NCI-H146 (cell line): Measurements from ENCODE around the gene HMGB2.

Experiments used
- DNase-seq: peaks from one replicate; lab custom pipeline; 2025; lab: John Stamatoyannopoulos, UW

The HMGB2 gene

DNA sequence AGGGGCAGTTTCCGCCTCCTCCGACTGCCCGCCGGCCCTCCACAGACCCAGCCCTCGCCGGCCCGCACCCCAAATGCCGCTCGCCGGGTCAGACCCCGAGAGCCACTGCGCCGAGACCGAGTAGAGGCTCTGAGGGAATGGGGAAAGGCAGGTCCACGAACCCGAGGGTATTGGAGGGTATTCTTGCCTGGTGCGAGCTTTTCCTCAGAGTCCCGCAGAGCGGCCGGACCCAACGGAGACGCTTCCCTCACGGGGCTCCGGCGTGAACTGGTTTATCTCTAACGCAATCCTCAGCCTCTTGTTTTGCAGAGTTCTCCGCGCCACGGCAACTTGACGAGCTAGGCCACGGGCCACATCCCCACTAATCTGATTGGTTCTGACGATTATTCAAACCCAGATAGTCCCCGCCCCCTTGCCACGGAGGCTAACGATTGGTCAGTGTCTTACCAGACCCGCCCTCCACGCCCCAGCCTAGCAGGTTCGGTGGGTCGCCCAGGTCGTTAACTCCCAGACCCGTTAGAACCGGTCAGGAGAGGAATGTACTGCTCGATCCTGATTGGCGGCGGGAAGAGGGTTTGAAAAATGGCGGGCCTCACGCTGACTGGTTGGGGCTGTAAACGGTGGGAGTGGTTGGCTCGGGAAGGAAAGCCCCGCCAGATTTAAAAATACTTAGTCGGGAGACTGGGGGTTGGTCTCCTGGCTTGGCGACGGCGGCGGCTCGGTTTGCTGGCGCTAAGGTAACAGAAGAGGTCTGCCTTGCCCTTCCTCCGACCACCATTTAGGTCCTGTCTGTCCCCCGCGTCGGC is at the start of gene HMGB2:
Gene HMGB2 (minus strand): TSS at position 274 of the 806 bp plus-strand sequence. CDS start 709 bp downstream, outside the sequence.
- DNase-seq = peak; percentile 99

DNA sequence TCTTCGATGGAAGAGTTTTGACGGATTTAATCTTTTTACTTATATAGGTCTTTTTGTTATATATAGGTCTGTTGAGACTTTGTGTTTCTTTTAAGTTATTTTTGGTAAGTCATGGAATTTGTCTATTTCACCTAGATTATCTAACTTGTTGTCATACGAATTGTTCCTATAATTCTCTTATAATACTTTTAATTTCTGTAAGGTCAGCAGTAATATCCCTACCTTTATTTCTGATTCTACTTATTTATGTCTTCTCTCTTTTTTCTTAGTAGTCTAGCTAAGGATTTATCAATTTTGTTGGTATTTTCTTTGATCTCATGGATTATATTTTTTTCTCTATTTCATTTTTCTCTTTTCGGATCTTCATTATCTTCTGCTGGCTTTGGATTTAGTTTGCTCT is 48.2 kb upstream of the HMGB2 start:
- DNase-seq = no peak

DNA sequence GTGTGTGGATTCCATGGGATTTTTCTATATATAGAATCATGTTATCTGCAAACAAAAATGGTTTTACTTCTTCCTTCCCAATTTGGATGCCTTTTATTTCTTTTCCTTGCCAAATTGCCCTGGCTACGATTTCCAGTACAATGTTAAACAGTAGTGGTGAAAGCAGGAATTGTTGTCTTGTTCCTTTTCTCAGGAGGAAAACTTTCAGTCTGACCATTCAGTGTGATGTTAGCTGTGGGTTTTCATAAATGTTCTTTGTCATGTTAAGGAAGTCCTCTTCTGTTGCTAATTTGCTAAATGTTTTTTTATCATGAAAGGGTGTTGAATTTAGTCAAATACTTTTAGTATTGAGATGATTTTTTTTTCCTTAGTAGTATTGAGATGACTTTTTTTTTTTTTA is 47.5 kb upstream of the HMGB2 start:
- no peak for DNase-seq

DNA sequence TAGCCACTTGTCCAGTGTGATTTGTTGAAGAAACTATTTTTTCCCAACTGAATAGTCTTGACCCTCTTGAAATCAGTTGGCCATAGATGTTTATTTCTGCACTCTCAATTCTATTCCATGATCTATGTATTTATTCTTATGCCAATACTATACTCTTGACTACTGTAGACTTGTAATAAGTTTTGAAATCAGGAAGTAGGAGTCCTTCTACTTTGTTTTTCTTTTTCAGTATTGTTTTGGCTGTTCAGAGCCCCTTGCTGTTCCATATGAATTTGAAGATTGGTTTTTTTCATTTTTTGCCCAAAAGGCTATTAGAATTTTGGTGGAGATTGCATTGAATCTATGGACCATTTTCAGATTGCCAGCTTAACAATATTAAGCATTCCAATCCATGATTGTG is 46.8 kb upstream of the HMGB2 start:
- DNase-seq = no peak

DNA sequence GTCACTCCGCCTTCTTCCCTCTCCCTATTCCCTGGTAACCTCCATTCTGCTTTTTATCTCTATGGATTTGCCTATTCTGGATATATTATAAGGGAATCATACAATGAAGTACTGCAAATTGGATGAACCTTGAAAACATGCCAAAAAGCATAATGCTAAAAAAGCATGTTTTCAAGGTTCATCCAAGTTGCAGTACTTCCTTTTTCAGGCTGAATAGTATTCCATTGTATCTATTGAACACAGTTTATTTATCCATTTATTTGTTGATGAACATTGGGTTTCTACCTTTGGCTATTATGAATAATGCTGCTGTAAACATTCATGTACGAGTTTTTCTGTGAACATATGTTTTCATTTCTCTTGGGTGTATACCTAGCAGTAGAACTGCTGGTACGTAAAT is 45.8 kb upstream of the HMGB2 start:
- DNase-seq = no peak

DNA sequence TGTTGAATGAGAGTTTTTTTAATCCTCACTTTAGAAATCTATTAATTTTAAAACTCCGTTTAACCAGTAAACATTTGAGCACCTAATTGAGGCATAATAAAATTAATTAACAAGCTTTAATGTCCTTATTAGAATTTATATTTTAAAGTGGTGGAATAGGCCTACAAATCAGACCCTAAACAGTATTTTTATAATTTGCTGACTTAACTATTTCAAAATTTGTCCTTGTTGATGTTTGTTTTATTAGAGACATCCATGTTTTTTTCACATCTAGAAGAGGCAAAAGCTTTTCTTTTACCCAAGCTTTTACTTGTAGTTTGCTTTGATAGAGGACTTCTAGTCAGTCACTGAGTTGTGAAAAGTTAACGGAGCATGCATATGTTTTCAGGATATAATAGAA is 40.4 kb upstream of the HMGB2 start:
- no peak for DNase-seq

DNA sequence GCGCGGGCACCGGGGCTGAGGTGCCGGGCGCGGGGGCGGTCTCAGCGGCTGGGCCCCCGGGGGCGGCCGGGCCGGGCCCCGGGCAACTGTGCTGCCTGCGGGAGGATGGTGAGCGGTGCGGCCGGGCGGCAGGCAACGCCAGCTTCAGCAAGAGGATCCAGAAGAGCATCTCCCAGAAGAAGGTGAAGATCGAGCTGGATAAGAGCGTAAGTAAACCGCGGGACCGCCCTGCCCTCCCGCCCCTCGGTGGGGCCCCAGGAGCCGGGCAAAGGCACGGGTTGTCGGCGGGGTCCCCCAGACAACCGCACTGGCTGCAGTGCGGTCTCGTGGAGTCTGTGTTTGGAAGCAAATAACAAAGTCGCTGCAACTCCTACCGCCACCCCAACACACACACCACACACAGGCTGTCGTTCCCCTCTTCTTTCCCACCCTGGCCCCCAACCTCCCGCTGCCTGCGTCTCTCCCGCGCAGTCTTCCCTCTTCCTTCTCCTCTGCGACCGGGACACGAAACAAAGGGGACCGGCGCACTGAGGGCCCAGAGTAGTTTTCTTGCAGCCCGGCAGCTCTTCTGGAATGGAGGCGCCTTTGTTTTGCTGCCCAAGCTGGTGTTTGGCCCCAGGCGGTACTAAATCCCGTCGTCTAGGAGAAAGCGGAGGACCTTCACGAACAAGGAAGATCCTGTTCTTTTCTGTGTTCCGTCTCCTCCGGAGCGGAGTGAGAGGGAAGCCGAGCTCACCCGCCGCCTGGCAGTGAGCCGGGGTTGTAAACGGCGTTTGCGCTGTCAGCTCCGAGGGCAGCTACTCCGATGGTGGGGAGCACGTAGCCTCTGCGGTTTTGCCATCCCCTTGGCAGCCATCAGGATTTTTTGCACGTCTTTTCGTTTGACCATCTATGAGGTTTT is 37.4 kb upstream of the HMGB2 start:
- DNase-seq = peak; percentile 60

DNA sequence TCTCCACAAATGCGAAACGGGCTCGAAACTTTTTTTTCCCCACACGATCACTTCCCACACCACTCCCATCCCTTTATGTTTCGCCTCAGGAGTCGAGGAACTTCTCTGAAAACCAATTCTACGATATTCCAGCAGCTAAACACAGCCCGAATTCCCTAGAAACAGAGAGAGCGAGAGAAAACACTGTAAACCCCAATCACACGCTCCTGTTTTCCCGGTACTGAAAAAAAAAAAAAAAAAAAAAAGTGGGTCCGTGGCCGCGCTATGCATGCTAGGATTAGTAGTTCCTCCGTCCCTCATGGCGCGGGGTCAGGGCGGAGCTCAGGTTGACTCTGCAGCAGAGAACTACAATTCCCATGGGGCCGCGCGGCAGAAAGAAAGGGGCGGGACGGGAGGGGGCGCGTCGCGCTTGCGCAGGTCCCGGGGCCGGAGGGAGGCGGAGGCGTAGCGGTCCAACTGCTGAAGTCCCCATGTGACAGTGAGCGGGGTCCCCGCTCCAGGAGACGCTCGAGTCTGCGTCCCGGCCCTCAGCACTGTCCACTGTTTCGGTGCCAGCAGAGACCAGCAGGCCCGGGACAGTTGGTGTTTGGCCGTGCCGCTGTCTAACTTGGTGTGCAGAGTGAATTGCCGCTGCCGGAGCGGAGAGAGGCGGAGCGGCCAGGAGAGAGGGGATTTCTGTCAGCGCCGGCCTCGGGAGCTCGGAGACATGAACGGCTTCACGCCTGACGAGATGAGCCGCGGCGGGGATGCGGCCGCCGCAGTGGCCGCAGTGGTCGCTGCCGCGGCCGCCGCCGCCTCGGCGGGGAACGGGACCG is 36.5 kb upstream of the HMGB2 start, which contains the start of gene SAP30:
Gene SAP30 (plus strand): TSS at position 478 of the 815 bp plus-strand sequence. CDS start 229 bp downstream, at position 707.
- DNase-seq = peak; percentile 97

DNA sequence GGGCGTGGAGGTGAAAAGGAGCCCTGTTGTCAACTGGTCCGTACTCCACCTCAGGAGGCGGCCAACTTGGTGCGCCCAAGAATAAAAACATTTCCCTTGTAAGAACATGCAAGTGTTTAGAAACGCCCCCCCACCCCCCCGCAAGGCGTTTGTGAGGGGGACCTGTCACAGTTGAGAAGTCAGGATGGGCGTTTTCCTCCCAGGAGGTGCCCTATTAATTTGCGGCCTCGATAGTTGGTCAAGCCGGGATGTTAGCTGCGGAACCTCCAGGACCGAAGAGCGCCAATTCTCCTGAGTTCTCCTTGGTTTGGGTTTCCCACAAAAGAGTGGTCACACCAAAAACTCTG is 35.9 kb upstream of the HMGB2 start:
- DNase-seq = peak; percentile 38

DNA sequence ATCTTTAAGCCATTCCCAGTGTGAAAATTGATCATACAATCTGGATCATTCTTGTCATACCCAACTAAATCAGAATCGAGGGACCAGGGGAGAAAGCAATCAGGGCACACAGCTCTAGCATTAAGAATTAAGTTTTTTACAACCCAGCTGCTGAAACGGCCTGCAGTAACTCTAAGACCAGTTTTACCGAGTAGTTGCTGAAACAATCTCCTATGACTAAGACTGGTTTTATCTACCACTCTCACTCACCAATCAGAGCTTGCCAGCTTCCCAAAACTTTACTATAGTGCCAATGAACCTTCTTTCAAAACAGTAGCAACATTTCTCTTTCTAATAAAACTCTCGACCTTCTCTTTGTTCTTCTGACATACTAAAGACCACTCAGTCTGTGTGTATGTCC is 33.8 kb upstream of the HMGB2 start:
- DNase-seq = no peak

DNA sequence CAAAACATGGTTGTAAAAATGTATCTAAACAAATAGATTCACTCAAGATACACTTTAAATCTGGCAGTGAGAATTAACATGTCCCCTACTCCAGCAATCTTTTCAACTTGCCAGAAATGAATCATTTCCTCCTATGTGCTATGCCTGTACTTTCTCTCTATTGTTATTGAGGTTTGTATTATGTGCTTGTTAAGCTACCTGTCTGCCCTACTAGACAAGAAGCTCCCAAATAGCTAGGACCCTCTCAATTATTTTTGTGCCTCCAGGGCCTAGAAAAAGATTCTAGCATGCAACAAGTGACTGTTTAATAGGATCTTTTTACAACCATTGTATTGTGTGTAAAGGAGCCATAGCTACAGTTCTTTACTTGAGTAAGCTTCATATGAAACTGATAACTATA is 33.1 kb upstream of the HMGB2 start:
- DNase-seq = no peak

DNA sequence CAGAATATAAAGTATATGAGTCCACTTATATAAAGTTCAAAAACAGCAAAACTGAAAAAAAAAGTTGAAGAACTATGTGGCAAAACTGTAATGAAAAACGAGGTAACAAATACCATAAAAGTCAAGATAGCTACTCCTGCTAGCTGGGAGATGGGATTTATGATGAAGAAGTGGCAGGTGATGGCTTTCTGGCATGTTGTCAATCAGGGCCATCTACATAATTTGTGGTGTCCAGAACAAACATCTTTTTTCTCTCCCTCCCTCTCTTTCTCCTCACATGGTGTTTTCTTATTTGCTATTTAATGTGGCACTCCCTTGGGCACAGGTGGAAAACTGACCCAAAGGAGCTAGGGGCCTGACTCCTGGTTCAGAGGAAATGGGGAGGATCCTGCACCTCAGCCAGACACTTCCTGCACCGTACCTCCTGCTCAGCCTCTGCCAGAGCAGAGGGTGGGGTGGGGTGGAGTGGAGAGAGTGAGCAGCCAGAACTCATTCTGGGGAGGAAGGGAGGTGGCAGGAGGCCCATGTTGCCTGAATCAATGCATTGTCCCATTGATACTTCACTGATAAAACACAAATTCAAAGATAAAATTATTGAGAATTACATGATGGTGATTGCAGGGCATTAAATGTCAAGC is 31.3 kb upstream of the HMGB2 start:
- no peak for DNase-seq

DNA sequence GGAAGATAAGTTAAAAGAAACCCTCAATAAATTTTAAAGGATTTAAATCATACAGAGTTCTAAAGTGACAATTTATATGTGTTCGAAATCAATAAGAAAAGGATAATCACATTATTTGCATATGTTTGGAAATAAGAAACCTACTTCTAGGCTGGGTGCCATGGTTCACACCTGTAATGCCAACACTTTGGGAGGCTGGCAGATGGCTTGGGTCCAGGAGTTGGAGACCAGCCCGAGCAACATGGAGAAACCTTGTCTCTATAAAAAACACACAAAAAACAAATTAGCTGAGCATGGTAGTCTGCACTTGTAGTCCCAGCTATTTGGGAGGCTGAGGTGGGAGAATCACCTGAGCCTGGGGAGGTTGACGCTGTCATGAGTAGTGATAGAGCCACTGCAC is 28.5 kb upstream of the HMGB2 start:
- no peak for DNase-seq

DNA sequence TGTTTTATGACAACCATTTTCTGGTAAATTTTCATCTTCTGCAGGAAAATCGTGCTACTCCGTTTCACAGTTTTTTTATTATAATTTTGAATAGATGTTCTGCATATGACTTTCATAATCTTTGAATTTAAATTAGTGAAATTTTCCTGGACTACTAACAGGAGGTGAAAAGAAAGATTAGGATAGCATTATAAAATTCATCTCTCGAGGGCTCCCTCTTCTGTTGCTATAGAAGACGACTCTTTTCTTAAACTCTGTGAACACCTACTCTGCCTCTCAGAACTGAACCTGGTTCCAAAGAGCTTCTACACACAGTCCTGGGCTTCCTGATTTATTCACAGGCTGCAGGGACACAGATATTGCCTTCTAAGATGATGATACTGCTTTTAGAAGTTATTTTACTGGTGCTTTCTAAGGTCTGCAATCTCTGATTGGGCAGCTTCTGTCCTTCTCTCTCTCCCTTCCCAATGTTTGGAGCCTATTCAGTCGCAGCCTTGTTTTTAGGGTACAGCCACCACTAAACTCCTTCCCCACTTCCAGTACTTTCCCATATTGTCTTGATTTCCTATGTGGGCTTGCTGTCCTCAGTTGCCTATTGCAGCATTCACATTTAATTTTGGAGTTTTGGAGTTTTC is 26.5 kb upstream of the HMGB2 start:
- DNase-seq = no peak

DNA sequence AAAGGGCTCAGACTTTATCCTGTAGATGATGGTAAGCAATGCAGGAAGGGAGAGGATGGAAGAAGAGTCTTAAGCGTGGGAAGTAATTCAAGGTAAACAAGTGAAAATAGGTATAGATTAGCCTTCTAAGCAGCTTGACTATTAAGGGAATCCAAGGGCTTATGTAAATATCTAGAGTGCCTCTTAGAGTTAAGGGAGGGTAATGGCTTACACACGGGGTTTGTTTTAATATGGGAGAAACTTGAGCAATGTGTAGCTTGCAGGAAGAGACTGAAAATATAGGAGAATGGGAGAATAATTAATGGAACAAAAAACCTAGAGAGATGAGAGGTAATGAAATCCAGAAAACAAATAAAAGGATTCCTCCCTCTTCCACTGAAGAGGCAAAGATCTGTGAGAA is 23.8 kb upstream of the HMGB2 start:
- peak; percentile 5 for DNase-seq

DNA sequence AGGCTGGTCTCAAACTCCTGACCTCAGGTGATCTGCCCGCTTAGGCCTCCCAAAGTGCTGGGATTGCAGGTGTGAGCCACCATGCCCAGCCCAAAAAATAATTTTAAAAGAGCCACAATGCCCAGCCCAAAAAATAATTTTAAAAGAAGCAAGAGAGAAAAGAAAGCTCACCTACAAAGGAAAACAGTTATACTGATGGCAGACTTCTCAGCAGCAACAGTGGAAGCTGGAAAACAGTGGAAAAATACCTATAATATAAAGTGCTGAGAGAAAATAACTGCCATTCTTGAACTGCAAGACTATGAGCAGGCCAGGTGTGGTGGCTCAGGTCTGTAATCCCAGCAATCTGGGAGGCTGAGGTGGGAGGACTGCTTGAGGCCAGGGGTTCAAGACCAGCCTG is 13.3 kb upstream of the HMGB2 start:
- DNase-seq = no peak

DNA sequence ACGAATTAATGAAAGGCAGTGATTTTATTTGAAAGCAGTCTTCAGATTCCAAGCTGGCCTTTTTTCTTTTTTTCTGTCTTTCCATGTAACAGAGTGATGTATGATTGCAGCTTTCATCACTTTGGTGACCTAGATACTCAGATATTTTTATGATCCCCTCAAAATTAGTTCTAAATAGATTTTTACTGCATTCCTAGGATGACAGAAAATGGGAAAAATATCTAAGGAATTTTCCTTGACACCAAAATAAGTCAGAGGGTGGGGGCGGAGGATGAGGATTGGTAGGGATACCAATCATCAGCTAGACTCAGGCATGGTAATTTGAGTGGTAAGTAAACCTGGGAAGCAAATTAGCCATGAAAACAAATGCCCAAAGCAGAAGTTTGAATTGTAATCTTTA is 11.9 kb upstream of the HMGB2 start:
- DNase-seq = no peak

DNA sequence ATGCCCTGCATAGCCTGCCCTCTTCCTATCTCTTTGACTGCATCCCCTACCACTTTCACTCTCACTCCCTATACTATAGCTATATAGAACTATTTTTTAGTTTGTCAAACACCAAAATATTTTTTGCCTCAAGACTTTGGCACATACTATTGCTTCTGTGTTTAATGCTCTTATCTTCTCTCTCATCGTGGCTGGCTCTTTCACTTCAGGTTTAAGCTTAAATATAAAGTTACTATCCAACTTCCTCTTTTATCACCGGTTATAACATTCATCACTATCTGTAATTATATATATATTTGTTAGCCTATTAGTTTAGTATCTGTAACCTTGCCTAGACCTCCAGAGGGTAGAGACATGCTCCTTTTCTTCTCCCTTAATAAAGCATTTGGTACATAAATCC is 11.5 kb upstream of the HMGB2 start:
- no peak for DNase-seq

DNA sequence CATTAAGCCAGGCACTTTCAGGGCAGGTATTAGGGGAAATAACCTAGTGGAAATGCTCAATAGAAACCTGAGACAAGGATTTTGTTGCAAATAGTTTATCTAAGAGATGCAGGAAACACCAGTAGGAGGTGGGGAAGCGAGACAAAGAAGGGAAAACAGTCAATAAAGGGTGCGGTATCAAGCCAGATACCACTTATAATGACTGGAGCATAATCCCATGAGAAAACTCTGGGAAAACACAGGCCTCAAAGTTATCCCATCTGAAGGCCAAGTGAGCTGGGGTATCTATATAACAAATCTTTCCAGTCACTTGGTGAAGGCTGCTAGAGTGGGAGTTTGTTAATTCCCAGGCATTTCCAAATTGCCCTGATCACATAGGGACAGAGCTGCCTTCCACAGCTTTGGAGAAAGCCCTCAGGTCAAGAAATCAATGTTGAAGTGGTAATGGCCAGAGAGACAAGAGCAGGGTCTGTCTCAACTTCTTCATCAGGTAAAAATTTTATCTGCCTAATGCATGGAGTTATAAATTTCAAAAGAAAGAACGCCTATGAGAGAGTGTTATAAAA is 9.8 kb upstream of the HMGB2 start:
- DNase-seq = no peak

DNA sequence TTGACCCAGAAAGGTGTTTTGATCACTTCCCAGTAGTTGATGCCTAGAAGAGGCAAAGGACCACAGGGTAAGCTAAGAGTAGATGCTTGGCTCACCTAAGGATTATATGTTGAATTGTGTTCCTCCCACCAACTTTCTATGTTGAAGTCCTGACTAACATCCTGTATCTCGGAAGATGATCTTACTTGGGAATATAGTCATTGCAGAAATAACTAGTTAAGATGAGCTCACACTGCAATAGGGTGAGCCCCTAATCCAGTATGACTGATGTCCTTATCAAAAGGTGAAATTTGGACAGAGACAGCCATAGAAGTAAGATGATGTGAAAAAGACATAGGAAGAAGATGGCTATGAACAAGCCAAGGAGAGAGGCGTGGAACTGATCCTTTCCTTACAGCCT is 3.3 kb upstream of the HMGB2 start:
- DNase-seq = no peak
